SK-N-SH (cell line): ENCODE results near the gene HOXC6. TPM values are rescaled to one million over a fixed set of nuclear protein-coding genes. Genes with fewer than 3 reads are reported as not detected.

ENCODE experiments used
- CTCF ChIA-PET: fragments of 300-600, 350-600 bp; formaldehyde crosslinking; extraction: SDS; loops from one replicate; lab custom pipeline; 2021; lab: Yijun Ruan, JAX
- POLR2A ChIA-PET: fragments of 350-600 bp; sonication (Branson Sonifier 250); formaldehyde crosslinking; extraction: SDS; loops from one replicate; lab custom pipeline; 2020; ENCODE audit warnings: antibody characterized with exemption, inconsistent platforms; lab: Yijun Ruan, JAX
- DNase-seq: peaks from one replicate; pipeline ENCODE4 v3.0.0; 2012
- H2AFZ ChIP-seq: fragments of 200-600 bp; sonication (generic); 2 replicates; pipeline ENCODE4 v1.8.1; 2016; ENCODE audit warnings: antibody characterized with exemption, mild to moderate bottlenecking, low read depth
- H3F3A ChIP-seq: fragments of 200-600 bp; sonication (generic); replicated peaks from 2 replicates; pipeline ENCODE3; 2016; ENCODE audit warnings: antibody characterized with exemption, mild to moderate bottlenecking; ENCODE audit not compliant: insufficient read depth
- H3K27ac ChIP-seq, 2 experiments: fragments of 200-500 bp in 1 of 2; fragments of 200-600 bp in 1 of 2; sonication (Bioruptor generic) in 1 of 2; sonication (generic), shearing (Covaris generic) in 1 of 2; 2 replicates each; pipeline versions ENCODE4 v1.5.1 to v1.6.1; 2014 to 2016; ENCODE audit warnings: low read depth in 2 of 2, inconsistent platforms in 1 of 2, low read length in 1 of 2, mild to moderate bottlenecking in 1 of 2, mixed read lengths in 1 of 2
- H3K27me3 ChIP-seq: fragments of 200-600 bp; sonication (generic), shearing (Covaris generic); 2 replicates; pipeline ENCODE4 v1.6.1; 2016; ENCODE audit warnings: mixed run types; ENCODE audit not compliant: insufficient read depth
- H3K36me3 ChIP-seq, 2 experiments: fragments of 200-500 bp in 1 of 2; fragments of 200-600 bp in 1 of 2; sonication (Bioruptor generic) in 1 of 2; sonication (generic) in 1 of 2; replicated peaks in 1 of 2; 2 replicates each; pipeline versions ENCODE3 to v1.5.1; 2014 to 2016; ENCODE audit warnings: low read length in 1 of 2, mild to moderate bottlenecking in 1 of 2; ENCODE audit not compliant: insufficient read depth in 2 of 2, control insufficient read depth in 1 of 2
- H3K4me1 ChIP-seq, 2 experiments: fragments of 200-500 bp in 1 of 2; fragments of 200-600 bp in 1 of 2; sonication (Bioruptor generic) in 1 of 2; sonication (generic), shearing (Covaris generic) in 1 of 2; 2 replicates each; pipeline versions ENCODE4 v1.5.1 to v1.6.1; 2014 to 2016; ENCODE audit warnings: low read depth in 1 of 2, low read length in 1 of 2, mixed run types in 1 of 2; ENCODE audit not compliant: insufficient read depth in 2 of 2, control insufficient read depth in 1 of 2
- H3K4me2 ChIP-seq: fragments of 200-600 bp; sonication (generic), shearing (Covaris generic); 2 replicates; pipeline ENCODE4 v1.6.1; 2017; ENCODE audit warnings: mixed run types
- H3K4me3 ChIP-seq, 2 experiments: fragments of 200-500 bp in 1 of 2; fragments of 200-600 bp in 1 of 2; sonication (Bioruptor generic) in 1 of 2; sonication (generic), shearing (Covaris generic) in 1 of 2; 2 replicates each; pipeline versions ENCODE4 v1.5.1 to v1.8.1; 2014 to 2016; ENCODE audit warnings: low read depth in 2 of 2, inconsistent platforms in 1 of 2, low read length in 1 of 2, mild to moderate bottlenecking in 1 of 2, mixed read lengths in 1 of 2, moderate library complexity in 1 of 2
- H3K79me2 ChIP-seq: fragments of 200-600 bp; sonication (generic); 2 replicates; pipeline ENCODE4 v1.8.1; 2017; ENCODE audit warnings: mild to moderate bottlenecking; ENCODE audit not compliant: insufficient read depth
- H3K9ac ChIP-seq: fragments of 200-600 bp; sonication (generic); 2 replicates; pipeline ENCODE4 v1.6.1; 2017; ENCODE audit warnings: mixed run types
- H3K9me2 ChIP-seq: fragments of 200-600 bp; sonication (generic); 2 replicates; pipeline ENCODE4 v1.6.1; 2017; ENCODE audit warnings: mixed run types
- H3K9me3 ChIP-seq: fragments of 200-600 bp; sonication (generic); 2 replicates; pipeline ENCODE4 v1.6.1; 2017; ENCODE audit warnings: mixed run types, mild to moderate bottlenecking, moderate library complexity
- H4K20me1 ChIP-seq: fragments of 200-600 bp; sonication (generic); 2 replicates; pipeline ENCODE4 v1.6.1; 2017; ENCODE audit warnings: mild to moderate bottlenecking, mixed run types; ENCODE audit not compliant: insufficient read depth
- CHD2 ChIP-seq: fragments of 150-350 bp; IDR thresholded peaks from 2 replicates; pipeline ENCODE4 v1.6.1; 2018; ENCODE audit warnings: low read length; ENCODE audit not compliant: partially characterized antibody
- ELF1 ChIP-seq: IDR thresholded peaks from 2 replicates; pipeline ENCODE4 v1.4.0; 2012
- EP300 ChIP-seq, 2 experiments: IDR thresholded peaks; 2 replicates each; pipeline versions ENCODE4 v1.4.0 to v1.6.1; 2012; ENCODE audit warnings: borderline replicate concordance in 1 of 2, low read depth in 1 of 2, low read length in 1 of 2
- EZH2phosphoT487 ChIP-seq: fragments of 200-600 bp; sonication (generic); IDR thresholded peaks from 2 replicates; pipeline ENCODE4 v1.6.1; 2017; ENCODE audit warnings: low read depth, mixed run types, mild to moderate bottlenecking, antibody characterized with exemption, moderate library complexity, borderline replicate concordance
- FOXM1 ChIP-seq: IDR thresholded peaks from 2 replicates; pipeline ENCODE4 v1.4.0; 2012; ENCODE audit warnings: low read depth, mild to moderate bottlenecking
- MEF2A ChIP-seq: IDR thresholded peaks from 2 replicates; pipeline ENCODE4 v1.4.0; 2012; ENCODE audit warnings: low read depth, borderline replicate concordance
- MXI1 ChIP-seq: IDR thresholded peaks from 2 replicates; pipeline ENCODE4 v1.6.1; 2012; ENCODE audit warnings: mild to moderate bottlenecking, low read depth, low read length, improper control_type of control experiment
- NFIC ChIP-seq: IDR thresholded peaks from 2 replicates; pipeline ENCODE4 v1.4.0; 2012; ENCODE audit warnings: borderline replicate concordance
- NRF1 ChIP-seq: IDR thresholded peaks from 2 replicates; pipeline ENCODE4 v1.6.1; 2012; ENCODE audit warnings: low read depth, mild to moderate bottlenecking, low read length
- RAD21 ChIP-seq: IDR thresholded peaks from 2 replicates; pipeline ENCODE4 v1.6.1; 2012; ENCODE audit warnings: mild to moderate bottlenecking, low read length
- RCOR1 ChIP-seq: fragments of 150-350 bp; IDR thresholded peaks from 2 replicates; pipeline ENCODE4 v1.6.1; 2017; ENCODE audit warnings: antibody characterized with exemption, low read length
- RFX5 ChIP-seq: IDR thresholded peaks from 2 replicates; pipeline ENCODE4 v1.6.1; 2012; ENCODE audit warnings: mild to moderate bottlenecking, improper control_type of control experiment, low read length
- RXRA ChIP-seq: IDR thresholded peaks from 2 replicates; pipeline ENCODE4 v1.4.0; 2012; ENCODE audit warnings: low read depth, mild to moderate bottlenecking, borderline replicate concordance
- SIN3A ChIP-seq: IDR thresholded peaks from 2 replicates; pipeline ENCODE4 v1.6.1; 2012; ENCODE audit warnings: low read depth, mild to moderate bottlenecking, low read length, moderate library complexity, borderline replicate concordance
- SMC3 ChIP-seq: IDR thresholded peaks from 2 replicates; pipeline ENCODE4 v1.6.1; 2012; ENCODE audit warnings: low read depth, low read length, improper control_type of control experiment
- TAF1 ChIP-seq: IDR thresholded peaks from 2 replicates; pipeline ENCODE4 v1.6.1; 2012; ENCODE audit warnings: low read depth, mild to moderate bottlenecking, low read length, moderate library complexity, borderline replicate concordance
- TCF12 ChIP-seq: IDR thresholded peaks from 2 replicates; pipeline ENCODE4 v1.4.0; 2012
- YY1 ChIP-seq: IDR thresholded peaks from 2 replicates; pipeline ENCODE4 v1.4.0; 2012; ENCODE audit warnings: low read depth, mild to moderate bottlenecking
- WGBS: methylation state at CpG from one replicate; pipeline ENCODE4 v1.1.6; 2017; ENCODE audit warnings: low lambda C conversion rate; 5-methylcytosine and 5-hydroxymethylcytosine counted together
- polyA plus RNA-seq, 3 experiments: library from polyadenylated mRNA; depleted of rRNA; stranded (reverse); fragments of >200 nt; gene quantifications; 2 replicates each; pipeline ENCODE4 v1.2.3, GENCODE V29; 2012
- TF ChIP-seq, protein P1 (sequence below): fragments of 150-350 bp; IDR thresholded peaks from 2 replicates; pipeline ENCODE4 v1.6.1; 2017; ENCODE audit warnings: antibody characterized with exemption, low read length, low read depth, borderline replicate concordance
- TF ChIP-seq, protein P2 (sequence below): fragments of 200-600 bp; sonication (generic); IDR thresholded peaks from 2 replicates; pipeline ENCODE4 v1.6.1; 2017; ENCODE audit warnings: antibody characterized with exemption, mild to moderate bottlenecking, moderate library complexity
- TF ChIP-seq, protein P3 (sequence below): IDR thresholded peaks from 2 replicates; pipeline ENCODE4 v1.4.0; 2012; ENCODE audit warnings: low read depth

HOXC6 gene
- polyA plus RNA-seq, 1 of the 3 experiments (the other 2 are of a cell fraction): 9.1 TPM

DNA sequence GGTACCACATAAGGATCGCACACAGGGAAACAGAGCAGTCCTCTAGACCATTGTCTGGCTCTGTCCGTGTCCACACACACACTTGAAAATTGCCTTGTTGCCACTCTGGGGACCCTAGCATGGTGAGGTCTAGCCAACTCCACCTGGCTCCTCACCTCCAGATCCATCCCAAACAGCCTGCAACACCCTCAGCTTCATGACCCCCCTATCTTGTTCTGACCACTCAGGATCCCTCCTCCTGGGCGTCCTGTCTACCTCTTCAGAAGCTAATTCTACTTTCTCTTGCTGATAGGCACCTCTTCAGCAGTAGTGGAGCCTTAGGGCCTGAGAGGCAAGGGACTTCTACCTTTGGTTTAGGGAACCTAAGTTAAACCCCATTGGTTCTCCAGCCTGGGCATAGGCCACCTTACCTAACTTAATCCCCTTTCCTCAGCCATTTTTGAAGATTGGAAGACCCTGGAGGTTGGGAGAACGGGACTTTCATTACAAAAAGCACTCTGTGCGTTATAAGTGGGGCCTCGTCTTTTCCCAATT, 3.9 kb downstream of the HOXC6 start:
- CTCF ChIA-PET: interaction anchor here (0.6 to 23.2 kb wide), 30 partner anchors 9 to 356 kb away, joined by 3 to 548 read pairs (median 9); partner anchors contain the start of genes HOXC10, HOXC4, HOXC8 and HOXC9
- no peaks in the 10 kb centered on the region for H3K27me3 ChIP-seq

GRCh38 chr12:54032627-54033100, 4.4 kb downstream of the HOXC6 start, which contains the start of gene HOXC5:
Gene HOXC5, plus strand, starts transcription at chr12:54033050. Its CDS starts 73 bp downstream, at chr12:54033123.
- Histone ChIP-seq H3K9me2 (no peaks in the 10 kb centered on the region), H2AFZ (peak within 1 kb of the TSS; percentile 81), H3K9ac (peak within 1 kb of the TSS; percentile 55; the same call in 1 of the 2 replicates), H4K20me1 (no peaks in the 10 kb centered on the region), H3K4me2 (peak within 1 kb of the TSS; percentile 74), H3K9me3 (no peaks in the 10 kb centered on the region), H3K4me3 (peak within 1 kb of the TSS; percentile 52 to 60), H3F3A (peaks cover 8% of the 10 kb centered on the region), H3K27me3 (no peaks in the 10 kb centered on the region), H3K4me1 (peaks cover 0 to 41% of the 10 kb centered on the region in 2 experiments; a peak in 1 of 4 replicates), H3K36me3 (no peaks in the 10 kb centered on the region), H3K79me2 (no peaks in the 10 kb centered on the region), H3K27ac (peak within 1 kb of the TSS in 1 of 2 experiments; percentile 93; a peak in 3 of 4 replicates)
- peak; percentile 93 for DNase-seq
- 4% methylated on average over 12 of the region's 12 CpGs for WGBS
- POLR2A ChIA-PET: interaction anchor here (0.5 to 2.2 kb wide), 12 partner anchors 15 to 248 kb away, joined by 3 to 18 read pairs (median 4); partner anchors contain the start of genes CBX5, HNRNPA1, HOXC4 and SMUG1
- CTCF ChIA-PET: interaction anchor here (0.6 to 23.2 kb wide), 38 partner anchors 8 to 355 kb away, joined by 3 to 548 read pairs (median 6); partner anchors contain the start of genes HOXC10, HOXC4, HOXC8 and HOXC9
- TF ChIP-seq CHD2 (peak; percentile 79), RAD21 (peak; percentile 99), RFX5 (peak; percentile 57; the same call in 1 of the 2 replicates), FOXM1 (no peak), ELF1 (no peak), MXI1 (peak; percentile 49; the same call in 1 of the 2 replicates), TAF1 (peak; percentile 38; the same call in 1 of the 2 replicates), SIN3A (peak; percentile 60; the same call in 1 of the 2 replicates), SMC3 (peak; percentile 98), NRF1 (0 out of 2 replicates have a peak, but pooled peaks have one; percentile 27), EZH2phosphoT487 (no peak), EP300 (IDR thresholded peaks at IDR 0.05; ENCODE audit: borderline replicate concordance in 1 of 2, low read depth in 1 of 2, low read length in 1 of 2) (0 out of 4 replicates have a peak, but pooled peaks of 1 of the 2 experiments have one; percentile 32), TCF12 (no peak), YY1 (no peak), NFIC (no peak), RCOR1 (peak; percentile 38; the same call in 1 of the 2 replicates)
- TF ChIP-seq, protein P1, sequence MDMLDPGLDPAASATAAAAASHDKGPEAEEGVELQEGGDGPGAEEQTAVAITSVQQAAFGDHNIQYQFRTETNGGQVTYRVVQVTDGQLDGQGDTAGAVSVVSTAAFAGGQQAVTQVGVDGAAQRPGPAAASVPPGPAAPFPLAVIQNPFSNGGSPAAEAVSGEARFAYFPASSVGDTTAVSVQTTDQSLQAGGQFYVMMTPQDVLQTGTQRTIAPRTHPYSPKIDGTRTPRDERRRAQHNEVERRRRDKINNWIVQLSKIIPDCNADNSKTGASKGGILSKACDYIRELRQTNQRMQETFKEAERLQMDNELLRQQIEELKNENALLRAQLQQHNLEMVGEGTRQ: peak; percentile 37; the same call in 1 of the 2 replicates

More for the DNA sequence above, 3.9 kb downstream of the HOXC6 start:
- no peak overlapping the region for H3K9ac ChIP-seq
- H3K9me2 ChIP-seq: no peaks in the 10 kb centered on the region
- peak overlapping the region in 1 of 2 experiments; percentile 52; a peak in 1 of 4 replicates for H3K4me3 ChIP-seq
- no peaks in the 10 kb centered on the region for H4K20me1 ChIP-seq
- no peaks in the 10 kb centered on the region for H3K9me3 ChIP-seq
- H3K4me1 ChIP-seq: peaks cover 0 to 40% of the 10 kb centered on the region in 2 experiments; a peak in 1 of 4 replicates
- no peaks in the 10 kb centered on the region for H3K79me2 ChIP-seq
- 49% methylated on average over 6 of the region's 6 CpGs for WGBS
- H3K27ac ChIP-seq: no peak overlapping the region
- TF ChIP-seq ELF1 (no peak), RCOR1 (no peak), TCF12 (no peak), MXI1 (no peak), NFIC (no peak), YY1 (no peak), MEF2A (no peak), SMC3 (no peak), FOXM1 (no peak), RXRA (no peak)
- TF ChIP-seq, protein P2, sequence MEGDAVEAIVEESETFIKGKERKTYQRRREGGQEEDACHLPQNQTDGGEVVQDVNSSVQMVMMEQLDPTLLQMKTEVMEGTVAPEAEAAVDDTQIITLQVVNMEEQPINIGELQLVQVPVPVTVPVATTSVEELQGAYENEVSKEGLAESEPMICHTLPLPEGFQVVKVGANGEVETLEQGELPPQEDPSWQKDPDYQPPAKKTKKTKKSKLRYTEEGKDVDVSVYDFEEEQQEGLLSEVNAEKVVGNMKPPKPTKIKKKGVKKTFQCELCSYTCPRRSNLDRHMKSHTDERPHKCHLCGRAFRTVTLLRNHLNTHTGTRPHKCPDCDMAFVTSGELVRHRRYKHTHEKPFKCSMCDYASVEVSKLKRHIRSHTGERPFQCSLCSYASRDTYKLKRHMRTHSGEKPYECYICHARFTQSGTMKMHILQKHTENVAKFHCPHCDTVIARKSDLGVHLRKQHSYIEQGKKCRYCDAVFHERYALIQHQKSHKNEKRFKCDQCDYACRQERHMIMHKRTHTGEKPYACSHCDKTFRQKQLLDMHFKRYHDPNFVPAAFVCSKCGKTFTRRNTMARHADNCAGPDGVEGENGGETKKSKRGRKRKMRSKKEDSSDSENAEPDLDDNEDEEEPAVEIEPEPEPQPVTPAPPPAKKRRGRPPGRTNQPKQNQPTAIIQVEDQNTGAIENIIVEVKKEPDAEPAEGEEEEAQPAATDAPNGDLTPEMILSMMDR: no peak
- TF ChIP-seq, protein P3, sequence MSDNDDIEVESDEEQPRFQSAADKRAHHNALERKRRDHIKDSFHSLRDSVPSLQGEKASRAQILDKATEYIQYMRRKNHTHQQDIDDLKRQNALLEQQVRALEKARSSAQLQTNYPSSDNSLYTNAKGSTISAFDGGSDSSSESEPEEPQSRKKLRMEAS: no peak
- TF ChIP-seq, all 33 proteins: peak for 0
- Histone ChIP-seq H2AFZ (no peak overlapping the region), H3K4me2 (no peak overlapping the region), H3F3A (peaks cover 8% of the 10 kb centered on the region), H3K36me3 (no peaks in the 10 kb centered on the region)
- POLR2A ChIA-PET: interaction anchor here (0.9 to 2.2 kb wide), 6 partner anchors 15 to 169 kb away, joined by 3 to 18 read pairs (median 6); partner anchors contain the start of genes HOXC4 and SMUG1
- no peak for DNase-seq
